Cardiac fibroblast (primary cell): Measurements from ENCODE around the gene USB1.

Experiments
- DNase-seq, 2 donors: peaks; one replicate each; pipeline versions ENCODE4 v3.0.0 to v3.0.0-alpha.2; 2010; ENCODE audit warnings: low read depth in 2 of 2
- H3K4me3 ChIP-seq, 2 donors: replicated peaks in 1 of 2; 1 replicate in 1 of 2; 2 replicates in 1 of 2; pipeline ENCODE4 v1.5.1; 2011; ENCODE audit warnings: low read depth in 2 of 2, low read length in 2 of 2, mild to moderate bottlenecking in 2 of 2, moderate library complexity in 1 of 2
- TF ChIP-seq, protein P1 (sequence below): IDR thresholded peaks from one replicate; pipeline ENCODE4 v1.5.1; 2011; ENCODE audit warnings: low read depth, mild to moderate bottlenecking, low read length, inconsistent platforms

Gene USB1

DNA sequence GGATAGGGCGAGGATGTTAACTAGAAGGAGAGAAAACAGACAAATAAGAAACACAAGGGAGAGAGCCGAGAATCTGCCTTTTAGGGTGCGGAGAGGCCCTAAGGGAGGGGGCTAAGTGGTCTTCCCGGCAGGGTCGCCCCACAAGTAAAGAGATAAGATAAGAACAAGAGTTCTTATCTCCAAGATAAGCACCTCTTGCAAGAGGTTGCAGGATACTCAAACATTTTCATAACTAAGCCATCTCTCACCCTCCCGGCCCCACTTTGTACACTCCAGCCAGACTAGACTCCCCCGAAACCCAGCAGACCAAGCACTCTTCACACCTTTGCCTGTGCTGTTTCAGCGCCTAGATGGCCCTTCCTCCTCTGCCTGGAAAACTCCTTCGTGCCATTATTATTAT lies 15.0 kb upstream of the USB1 start:
- TF ChIP-seq, protein P1, sequence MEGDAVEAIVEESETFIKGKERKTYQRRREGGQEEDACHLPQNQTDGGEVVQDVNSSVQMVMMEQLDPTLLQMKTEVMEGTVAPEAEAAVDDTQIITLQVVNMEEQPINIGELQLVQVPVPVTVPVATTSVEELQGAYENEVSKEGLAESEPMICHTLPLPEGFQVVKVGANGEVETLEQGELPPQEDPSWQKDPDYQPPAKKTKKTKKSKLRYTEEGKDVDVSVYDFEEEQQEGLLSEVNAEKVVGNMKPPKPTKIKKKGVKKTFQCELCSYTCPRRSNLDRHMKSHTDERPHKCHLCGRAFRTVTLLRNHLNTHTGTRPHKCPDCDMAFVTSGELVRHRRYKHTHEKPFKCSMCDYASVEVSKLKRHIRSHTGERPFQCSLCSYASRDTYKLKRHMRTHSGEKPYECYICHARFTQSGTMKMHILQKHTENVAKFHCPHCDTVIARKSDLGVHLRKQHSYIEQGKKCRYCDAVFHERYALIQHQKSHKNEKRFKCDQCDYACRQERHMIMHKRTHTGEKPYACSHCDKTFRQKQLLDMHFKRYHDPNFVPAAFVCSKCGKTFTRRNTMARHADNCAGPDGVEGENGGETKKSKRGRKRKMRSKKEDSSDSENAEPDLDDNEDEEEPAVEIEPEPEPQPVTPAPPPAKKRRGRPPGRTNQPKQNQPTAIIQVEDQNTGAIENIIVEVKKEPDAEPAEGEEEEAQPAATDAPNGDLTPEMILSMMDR = no peak
- DNase-seq = no peak
- no peak overlapping the region for H3K4me3 ChIP-seq

DNA sequence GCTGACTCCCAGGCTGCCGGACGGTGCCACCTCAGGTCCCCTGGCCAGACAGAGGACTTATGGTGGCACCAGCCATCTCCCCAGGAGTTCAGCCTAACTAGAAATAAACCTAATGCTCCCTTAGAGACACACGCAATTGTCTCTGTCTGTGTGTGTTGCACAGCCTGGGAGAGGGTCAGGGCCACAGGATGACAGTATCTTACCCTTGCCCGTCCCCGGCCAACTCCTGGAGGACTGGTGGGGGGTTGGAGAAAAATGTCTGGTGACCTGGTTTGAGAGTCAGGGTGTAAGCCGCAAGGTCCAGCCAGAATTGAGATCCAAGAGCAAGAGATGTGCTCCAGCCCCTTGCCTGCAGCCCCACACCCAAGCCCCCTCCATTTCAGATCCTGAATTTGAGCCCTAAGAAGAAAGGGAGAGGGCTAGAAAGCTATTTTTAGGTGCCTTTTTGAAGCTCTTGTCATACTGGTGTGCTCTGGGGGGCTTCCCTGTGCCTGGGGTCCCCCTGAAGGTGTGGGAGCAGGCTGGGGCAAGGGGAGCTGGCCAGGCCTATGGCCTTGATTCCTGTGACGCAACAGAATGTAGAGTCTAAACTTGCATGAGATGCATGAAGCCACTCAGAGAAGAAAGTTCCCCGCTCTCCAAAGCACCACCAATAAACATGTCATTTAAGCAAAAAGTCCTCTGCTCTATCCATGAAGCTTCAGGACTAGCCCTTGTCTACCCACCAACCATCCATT lies 13.6 kb upstream of the USB1 start:
- no peak for DNase-seq
- H3K4me3 ChIP-seq = no peak overlapping the region
- TF ChIP-seq, protein P1 = no peak

DNA sequence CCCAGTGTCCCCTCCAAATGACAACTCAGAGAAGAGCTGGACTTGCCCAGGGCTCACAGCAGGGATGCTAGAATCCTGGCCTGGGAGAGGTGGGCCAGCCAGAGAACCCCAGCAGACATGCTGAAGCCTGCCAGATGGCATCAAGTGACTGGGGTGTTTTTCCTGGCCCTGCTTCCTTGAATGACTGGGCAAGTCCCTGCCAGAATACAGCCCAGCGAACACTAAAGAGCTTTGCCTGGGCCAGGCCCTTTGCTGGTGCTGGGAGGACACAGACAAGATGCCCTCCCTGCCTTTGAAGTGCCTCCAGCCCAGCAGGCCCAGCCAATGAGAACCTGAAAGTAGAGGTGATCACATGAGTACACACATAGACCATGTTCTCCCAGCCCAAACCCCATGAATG lies 12.3 kb upstream of the USB1 start:
- DNase-seq = no peak
- TF ChIP-seq, protein P1 = no peak
- no peak overlapping the region for H3K4me3 ChIP-seq

DNA sequence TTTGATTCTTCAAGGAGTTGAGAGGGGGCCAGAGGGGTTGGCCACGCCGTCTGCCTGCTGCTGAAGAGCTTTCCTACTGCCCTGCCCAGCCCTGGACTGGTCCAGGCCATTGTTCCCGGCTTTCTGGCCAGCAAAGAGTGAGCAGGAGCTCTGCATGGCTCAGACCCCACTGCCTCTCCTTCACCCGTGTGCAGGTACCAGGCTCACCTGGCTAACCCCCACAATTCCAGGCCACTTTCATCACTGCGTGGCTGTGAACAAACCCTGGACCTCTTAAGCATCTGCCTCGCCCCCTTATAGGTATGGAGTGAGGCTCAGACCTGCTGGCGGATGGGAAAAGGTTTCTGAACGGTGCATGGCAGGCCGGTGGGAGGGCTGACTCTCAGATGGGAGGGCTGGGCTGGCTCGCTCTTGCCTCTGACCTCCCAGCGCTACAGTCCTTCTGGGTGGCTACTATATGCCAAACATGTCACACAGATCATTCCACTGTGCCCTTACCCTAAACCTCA lies 9.6 kb upstream of the USB1 start:
- DNase-seq = no peak
- TF ChIP-seq, protein P1 = no peak

DNA sequence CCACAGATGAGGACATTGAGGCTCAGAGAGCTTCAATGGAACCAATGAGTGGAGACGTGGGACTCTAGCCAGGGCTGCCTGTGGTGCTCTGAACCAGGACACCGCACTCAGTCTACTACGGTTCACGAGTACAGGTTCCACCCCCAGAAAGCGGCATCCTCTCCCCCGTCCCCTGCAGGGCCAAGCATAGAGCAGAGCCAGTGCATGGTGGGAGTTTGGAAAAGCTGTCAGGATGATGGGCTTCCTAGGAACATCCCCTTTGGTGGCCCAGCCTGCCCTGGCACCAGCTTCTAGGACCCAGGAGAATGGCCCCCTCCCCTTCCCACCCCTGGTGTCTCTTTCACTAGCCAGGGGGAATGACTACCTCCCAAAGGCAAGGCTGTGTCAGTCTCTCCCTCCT lies 9.1 kb upstream of the USB1 start:
- DNase-seq = no peak
- TF ChIP-seq, protein P1 = no peak
- H3K4me3 ChIP-seq = no peak overlapping the region

More for the DNA sequence above, 9.6 kb upstream of the USB1 start:
- H3K4me3 ChIP-seq = no peak overlapping the region

DNA sequence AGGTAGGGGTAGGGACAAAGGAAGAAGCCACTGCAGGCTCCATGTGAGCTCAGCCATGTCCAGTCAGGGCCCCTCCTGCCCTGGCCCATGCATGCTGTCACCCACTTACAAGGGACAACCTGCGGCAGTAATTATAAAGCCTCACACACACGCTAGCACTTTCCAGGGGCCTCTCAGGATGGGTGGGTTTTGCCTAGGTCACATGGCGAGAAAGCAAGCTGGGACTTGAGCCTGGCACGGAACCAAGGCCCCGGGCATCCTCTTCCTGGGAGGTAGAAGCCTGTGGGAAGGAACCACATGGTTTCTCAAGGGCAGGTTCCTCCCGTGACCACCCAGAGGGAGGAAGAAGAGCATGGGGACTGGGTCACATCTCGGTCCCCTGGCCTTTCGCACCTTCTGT lies 7.8 kb upstream of the USB1 start:
- TF ChIP-seq, protein P1 = no peak
- DNase-seq = no peak
- no peak overlapping the region for H3K4me3 ChIP-seq
